Muscle layer of duodenum (tissue), 2 donors: ENCODE measurements around the gene CWC27.

Experiments used
- H3K27ac ChIP-seq: one replicate; pipeline ENCODE4 v1.7.0; 2013; ENCODE audit warnings: mild to moderate bottlenecking, low read length
- H3K27me3 ChIP-seq: one replicate; pipeline ENCODE4 v1.7.0; 2013; ENCODE audit warnings: low read depth, mild to moderate bottlenecking, control low read depth, low read length
- H3K36me3 ChIP-seq, 2 donors: one replicate each; pipeline ENCODE4 v1.7.0; 2013; ENCODE audit warnings: low read length in 2 of 2, control low read depth in 1 of 2, mild to moderate bottlenecking in 1 of 2; ENCODE audit not compliant: insufficient read depth in 2 of 2, control insufficient read depth in 1 of 2
- H3K4me1 ChIP-seq, 2 donors: one replicate each; pipeline ENCODE4 v1.7.0; 2013; ENCODE audit warnings: low read length in 2 of 2, mild to moderate bottlenecking in 2 of 2, control low read depth in 1 of 2, moderate library complexity in 1 of 2; ENCODE audit not compliant: insufficient read depth in 2 of 2, control insufficient read depth in 1 of 2
- H3K4me3 ChIP-seq, 2 donors: one replicate each; pipeline ENCODE4 v1.7.0; 2013; ENCODE audit warnings: low read length in 2 of 2, low read depth in 1 of 2, mild to moderate bottlenecking in 1 of 2
- H3K9me3 ChIP-seq, 2 donors: one replicate each; pipeline ENCODE4 v1.7.0; 2013; ENCODE audit warnings: low read length in 2 of 2, control low read depth in 1 of 2, mild to moderate bottlenecking in 1 of 2; ENCODE audit not compliant: control insufficient read depth in 1 of 2
- donor health status: healthy.

The CWC27 gene

GRCh38 chr5:65020492-65020891, 251.8 kb downstream of the CWC27 start:
- no peaks in the 10 kb centered on the region for H3K36me3 ChIP-seq
- peaks cover 0 to 5% of the 10 kb centered on the region in 2 donors for H3K4me1 ChIP-seq
- no peaks in the 10 kb centered on the region for H3K9me3 ChIP-seq
- no peaks in the 10 kb centered on the region for H3K27me3 ChIP-seq
- no peak overlapping the region for H3K27ac ChIP-seq
- no peak overlapping the region for H3K4me3 ChIP-seq

- no peak overlapping the region for H3K27ac ChIP-seq
- no peak overlapping the region for H3K4me3 ChIP-seq
- H3K27me3 ChIP-seq: no peaks in the 10 kb centered on the region
- no peaks in the 10 kb centered on the region for H3K36me3 ChIP-seq
- H3K4me1 ChIP-seq: no peaks in the 10 kb centered on the region
- H3K9me3 ChIP-seq: no peaks in the 10 kb centered on the region
Observed at GRCh38 chr5:65021527-65022226, 252.9 kb downstream of the CWC27 start.

GRCh38 chr5:65022932-65023331, 254.2 kb downstream of the CWC27 start:
- Histone ChIP-seq H3K4me3 (no peak overlapping the region), H3K9me3 (no peaks in the 10 kb centered on the region), H3K27me3 (no peaks in the 10 kb centered on the region), H3K4me1 (no peaks in the 10 kb centered on the region), H3K27ac (no peak overlapping the region), H3K36me3 (no peaks in the 10 kb centered on the region)

GRCh38 chr5:65024681-65025080, 256.0 kb downstream of the CWC27 start:
- H3K27ac ChIP-seq: no peak overlapping the region
- H3K9me3 ChIP-seq: no peaks in the 10 kb centered on the region
- no peak overlapping the region for H3K4me3 ChIP-seq
- H3K36me3 ChIP-seq: no peaks in the 10 kb centered on the region
- no peaks in the 10 kb centered on the region for H3K4me1 ChIP-seq
- H3K27me3 ChIP-seq: no peaks in the 10 kb centered on the region

GRCh38 chr5:65026816-65027548, 258.3 kb downstream of the CWC27 start:
- Histone ChIP-seq H3K4me1 (no peaks in the 10 kb centered on the region), H3K4me3 (no peak overlapping the region)

DNA sequence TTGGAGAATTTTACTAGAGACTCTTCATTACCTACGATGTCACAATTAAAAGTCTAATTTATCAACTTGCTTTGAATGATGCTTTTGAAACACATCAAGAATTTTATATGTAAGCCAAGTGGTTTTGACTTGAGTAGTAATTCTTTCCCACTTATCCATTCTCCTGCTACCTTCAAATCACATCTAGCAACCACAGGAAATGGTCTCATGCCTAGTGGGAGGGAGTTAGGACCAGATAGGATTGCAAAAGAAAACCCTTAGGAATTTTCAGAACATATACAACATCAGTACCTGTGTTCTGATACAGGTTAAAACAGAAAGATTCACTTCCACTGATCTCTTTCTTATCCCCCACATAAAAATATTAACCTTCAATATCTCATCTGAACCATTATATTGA, 260.4 kb downstream of the CWC27 start:
- Histone ChIP-seq H3K36me3 (no peaks in the 10 kb centered on the region), H3K27me3 (no peaks in the 10 kb centered on the region), H3K9me3 (no peaks in the 10 kb centered on the region), H3K27ac (no peak overlapping the region), H3K4me1 (no peaks in the 10 kb centered on the region), H3K4me3 (no peak overlapping the region)

More at GRCh38 chr5:65026816-65027548, 258.3 kb downstream of the CWC27 start:
- no peaks in the 10 kb centered on the region for H3K9me3 ChIP-seq
- H3K36me3 ChIP-seq: no peaks in the 10 kb centered on the region
- no peak overlapping the region for H3K27ac ChIP-seq
- no peaks in the 10 kb centered on the region for H3K27me3 ChIP-seq

- H3K27me3 ChIP-seq: no peaks in the 10 kb centered on the region
- H3K4me3 ChIP-seq: no peak overlapping the region
- no peak overlapping the region for H3K27ac ChIP-seq
- H3K9me3 ChIP-seq: no peaks in the 10 kb centered on the region
- H3K4me1 ChIP-seq: no peaks in the 10 kb centered on the region
- H3K36me3 ChIP-seq: no peaks in the 10 kb centered on the region
Observed at GRCh38 chr5:65030056-65030455, 261.3 kb downstream of the CWC27 start.

GRCh38 chr5:65032250-65032649, 263.5 kb downstream of the CWC27 start:
- no peaks in the 10 kb centered on the region for H3K9me3 ChIP-seq
- H3K27me3 ChIP-seq: no peaks in the 10 kb centered on the region
- H3K27ac ChIP-seq: no peak overlapping the region
- H3K4me3 ChIP-seq: no peak overlapping the region
- H3K36me3 ChIP-seq: no peaks in the 10 kb centered on the region
- H3K4me1 ChIP-seq: peaks cover 0 to 3% of the 10 kb centered on the region in 2 donors

- Histone ChIP-seq H3K27me3 (no peaks in the 10 kb centered on the region), H3K9me3 (no peaks in the 10 kb centered on the region), H3K36me3 (no peaks in the 10 kb centered on the region), H3K4me1 (peaks cover 7 to 8% of the 10 kb centered on the region in 2 donors), H3K27ac (no peak overlapping the region), H3K4me3 (peak overlapping the region in 1 of 2 donors; percentile 58)
Observed at GRCh38 chr5:65034029-65034812, 265.5 kb downstream of the CWC27 start.

DNA sequence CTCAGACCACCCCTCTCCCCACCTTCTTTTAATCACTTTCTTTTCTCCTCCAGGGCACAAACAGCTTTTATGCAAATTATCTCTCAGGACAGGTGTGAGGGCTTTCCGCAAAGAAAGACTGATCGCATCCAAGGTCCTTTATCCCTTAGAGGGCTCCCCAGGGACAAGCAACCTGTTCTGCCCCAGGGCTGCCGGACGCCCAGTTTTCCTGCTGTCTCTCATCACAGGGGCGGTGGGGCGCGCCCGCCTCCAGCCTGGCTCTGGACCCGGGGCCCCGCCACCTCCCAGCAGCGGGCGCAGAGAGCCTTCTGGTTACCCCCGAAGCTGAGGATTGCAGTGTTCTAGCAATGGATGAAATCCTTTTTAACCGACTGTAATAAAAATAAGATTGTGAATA, 266.1 kb downstream of the CWC27 start:
- Histone ChIP-seq H3K9me3 (no peaks in the 10 kb centered on the region), H3K36me3 (no peaks in the 10 kb centered on the region), H3K27me3 (no peaks in the 10 kb centered on the region), H3K4me1 (peaks cover 7 to 8% of the 10 kb centered on the region in 2 donors), H3K4me3 (peak overlapping the region; percentile 58 to 72), H3K27ac (peak overlapping the region; percentile 79)
